DMS114 treated with DMSO at 0.1 percent for 48 hours (cell line): ENCODE data around the gene TADA2A.

Experiments
- DNase-seq: peaks from one replicate; lab custom pipeline; 2025; ENCODE audit not compliant: unreplicated experiment; lab: John Stamatoyannopoulos, UW

TADA2A gene

GRCh38 chr17:37521821-37522220 lies 115.1 kb downstream of the TADA2A start:
- DNase-seq = no peak

DNA sequence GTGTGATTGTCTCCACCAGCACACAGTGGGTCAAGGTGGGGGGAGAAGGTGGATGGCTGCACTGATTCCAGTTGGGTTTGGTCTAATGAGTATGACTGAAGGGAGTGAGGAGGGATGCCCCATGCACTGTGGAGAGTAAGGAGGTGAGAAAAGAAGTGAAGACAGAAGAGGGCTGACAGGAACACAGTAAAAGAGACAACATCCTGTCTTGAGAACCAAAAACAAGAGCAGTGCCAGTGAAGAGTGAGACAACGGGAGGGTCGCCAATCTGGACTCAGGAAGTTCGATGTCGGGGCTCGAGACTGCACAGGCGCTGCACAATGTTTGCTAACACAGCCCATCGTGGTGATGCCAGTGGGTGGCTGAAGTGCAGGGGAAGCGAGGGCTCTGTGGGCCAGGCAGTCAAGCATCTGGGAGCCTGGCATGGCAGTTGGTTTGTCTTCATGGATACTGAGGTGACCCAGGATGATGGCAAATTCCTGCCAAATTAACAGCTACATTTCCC lies 117.1 kb downstream of the TADA2A start:
- no peak for DNase-seq

- DNase-seq = peak; percentile 37
These were observed 120.7 kb downstream of the TADA2A start for GRCh38 chr17:37527249-37527851.
